Measurements from ENCODE around the gene SNAPIN.
A peak's percentile ranks its signal among the peaks of the same experiment; 100 is the strongest.
"Not testable (repeated sequence)": the region's sequence is repeated elsewhere in the genome, so short reads cannot be mapped to it uniquely, and the experiment has no call there.

Gene SNAPIN

GRCh38 chr1:153649137-153649862, 9.2 kb upstream of the SNAPIN start:
- peak; percentile 38 to 53 for ATAC-seq

GRCh38 chr1:153649863-153650235, 8.7 kb upstream of the SNAPIN start:
- ATAC-seq, result peak; percentile 18 to 24

DNA sequence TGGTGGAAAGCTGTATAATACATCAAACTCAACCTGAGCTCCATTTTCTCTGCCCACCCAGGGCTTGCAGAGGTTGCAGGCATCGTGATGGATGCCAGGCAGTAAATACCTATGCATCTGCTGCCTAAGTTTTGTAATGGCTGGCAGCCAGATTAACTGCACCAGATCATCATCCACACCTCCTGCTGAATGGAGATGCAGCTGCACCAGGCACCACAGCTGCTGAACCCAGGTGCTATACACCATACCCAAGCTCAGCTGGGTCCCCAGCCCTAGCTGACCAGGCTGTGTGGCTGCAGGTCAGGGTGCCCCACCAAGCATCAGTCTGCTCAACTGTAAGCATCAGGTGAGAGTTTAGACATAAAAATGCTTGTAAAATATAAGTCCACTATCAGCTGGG, 6.7 kb upstream of the SNAPIN start:
- no peak for ATAC-seq

DNA sequence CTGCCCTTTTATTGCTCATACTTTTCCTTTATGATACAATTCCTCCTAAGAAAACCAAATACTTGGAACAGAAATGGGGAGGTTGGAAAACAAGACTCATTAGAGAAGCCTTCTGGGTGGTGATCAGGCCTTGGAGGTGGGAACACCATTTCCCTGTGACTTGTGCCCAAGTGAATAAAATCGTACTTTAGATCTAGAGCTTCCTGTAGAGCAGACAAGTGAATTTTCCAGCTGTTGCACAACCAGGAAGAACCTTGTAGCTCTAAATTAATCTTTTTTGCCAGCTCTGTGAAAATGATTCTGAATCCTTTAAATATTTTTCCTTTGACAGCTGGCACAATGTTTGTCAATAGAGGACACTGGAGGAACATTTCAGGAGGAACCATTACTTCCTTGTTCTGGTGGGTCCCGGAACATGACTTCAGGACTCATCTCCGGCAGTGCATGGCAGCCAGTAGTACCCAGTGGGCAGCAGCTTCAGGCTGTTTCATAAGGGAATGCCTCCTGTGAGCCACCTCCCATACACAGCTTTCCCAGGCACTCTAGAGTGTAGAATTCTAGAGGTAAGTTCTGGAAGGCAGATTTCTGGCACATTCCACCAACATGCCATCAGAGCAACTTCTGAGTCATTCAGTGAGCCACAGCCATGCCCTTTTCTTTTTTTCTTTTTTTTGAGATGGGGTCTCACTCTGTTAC, 5.5 kb upstream of the SNAPIN start:
- no peak for ATAC-seq

GRCh38 chr1:153655333-153655732, 3.2 kb upstream of the SNAPIN start:
- no peak for ATAC-seq

DNA sequence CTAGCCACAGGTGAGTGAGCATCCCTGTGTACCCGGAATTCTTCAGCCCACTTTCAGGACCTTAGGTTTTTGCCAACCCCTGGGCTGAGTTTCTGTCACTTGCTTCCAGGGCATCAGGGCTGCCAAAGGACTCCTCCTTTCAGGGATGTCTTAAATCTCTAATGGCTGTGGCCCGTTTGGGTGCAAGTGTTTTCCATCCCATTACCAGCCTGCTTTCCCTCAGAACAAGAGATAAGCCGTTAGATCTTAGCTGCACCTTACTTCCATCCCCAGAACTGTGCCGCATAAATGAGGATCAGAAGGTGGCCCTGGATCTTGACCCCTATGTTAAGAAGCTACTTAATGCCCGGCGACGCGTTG, 652 bp downstream of the SNAPIN start:
- no peak for ATAC-seq

DNA sequence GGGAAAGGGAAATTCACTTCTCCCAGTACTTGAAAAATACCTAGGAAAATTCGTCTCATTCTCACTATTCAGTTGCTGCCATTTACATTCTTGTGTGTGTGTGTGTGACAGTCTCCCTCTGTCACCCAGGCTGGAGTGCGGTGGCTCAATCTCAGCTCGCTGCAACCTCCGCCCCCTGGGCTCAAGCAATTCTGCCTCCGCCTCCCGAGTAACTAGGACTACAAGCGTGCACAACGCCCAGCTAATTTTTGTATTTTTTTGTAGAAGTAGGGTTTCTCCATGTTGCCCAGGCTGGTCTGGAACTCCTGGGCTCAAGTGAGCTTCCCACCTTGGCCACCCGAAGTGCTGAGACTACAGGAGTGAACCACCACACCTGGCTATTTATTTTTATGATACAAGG, 1.2 kb downstream of the SNAPIN start:
- ATAC-seq, result no peak

- no peak for ATAC-seq
Measured at GRCh38 chr1:153661111-153661708, 2.7 kb downstream of the SNAPIN start.

DNA sequence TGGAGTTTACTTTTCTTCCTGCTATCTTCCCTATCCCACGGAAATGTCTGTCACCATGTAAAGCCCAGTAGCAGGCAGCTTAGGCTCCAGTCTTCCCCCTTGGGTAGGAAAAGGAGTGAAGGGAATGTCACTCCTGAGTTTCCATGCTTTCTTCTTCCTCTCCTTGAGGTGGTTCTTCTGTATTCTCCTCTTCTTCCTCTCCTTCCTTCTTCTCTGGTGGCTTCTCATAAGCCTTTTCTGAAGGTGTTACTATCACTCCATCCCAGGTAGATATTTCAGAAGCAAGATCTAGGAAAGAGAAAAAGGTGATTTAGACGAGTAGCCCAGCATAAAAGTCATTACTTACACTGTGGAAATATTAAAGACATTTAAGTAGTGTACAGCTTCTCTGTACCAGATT, 3.8 kb downstream of the SNAPIN start:
- ATAC-seq, result no peak

DNA sequence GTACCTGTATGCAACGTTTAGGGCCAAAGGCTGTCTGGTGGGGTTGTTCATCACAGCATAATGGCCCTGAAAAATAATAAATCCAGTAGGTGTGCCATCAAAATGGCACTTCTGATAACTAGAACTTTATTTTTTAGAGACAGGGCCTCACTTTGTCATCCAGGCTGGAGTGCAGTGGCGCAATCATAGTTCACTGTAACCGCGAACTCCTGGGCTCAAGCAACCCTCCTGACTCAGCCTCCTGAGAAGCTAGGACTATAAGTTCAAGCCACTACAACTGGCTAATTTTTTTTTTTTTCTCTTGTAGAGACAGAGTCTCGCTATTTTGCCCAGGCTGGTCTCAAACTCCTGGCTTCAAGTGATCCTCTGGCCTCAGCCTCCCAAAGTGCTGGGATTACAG, 4.7 kb downstream of the SNAPIN start:
- no peak for ATAC-seq

- ATAC-seq, result no peak
Measured at GRCh38 chr1:153667439-153667838, 8.9 kb downstream of the SNAPIN start.

DNA sequence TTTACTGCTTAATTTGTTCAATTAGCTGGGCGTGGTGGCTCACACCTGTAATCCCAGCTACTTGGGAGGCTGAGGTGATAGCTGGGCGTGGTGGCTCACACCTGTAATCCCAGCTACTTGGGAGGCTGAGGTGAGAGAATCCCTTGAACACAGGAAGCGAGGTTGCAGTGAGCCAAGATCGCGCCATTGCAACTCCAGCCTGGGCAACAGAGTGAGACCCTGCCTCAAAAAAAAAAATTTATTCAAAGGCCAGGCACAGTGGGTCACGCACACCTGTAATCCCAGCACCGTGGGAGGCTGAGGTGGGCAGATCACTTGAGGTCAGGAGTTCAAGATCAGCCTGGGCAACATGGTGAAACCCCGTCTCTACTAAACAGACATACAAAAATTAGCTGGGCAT, 10.2 kb downstream of the SNAPIN start:
- not testable (repeated sequence) for ATAC-seq

DNA sequence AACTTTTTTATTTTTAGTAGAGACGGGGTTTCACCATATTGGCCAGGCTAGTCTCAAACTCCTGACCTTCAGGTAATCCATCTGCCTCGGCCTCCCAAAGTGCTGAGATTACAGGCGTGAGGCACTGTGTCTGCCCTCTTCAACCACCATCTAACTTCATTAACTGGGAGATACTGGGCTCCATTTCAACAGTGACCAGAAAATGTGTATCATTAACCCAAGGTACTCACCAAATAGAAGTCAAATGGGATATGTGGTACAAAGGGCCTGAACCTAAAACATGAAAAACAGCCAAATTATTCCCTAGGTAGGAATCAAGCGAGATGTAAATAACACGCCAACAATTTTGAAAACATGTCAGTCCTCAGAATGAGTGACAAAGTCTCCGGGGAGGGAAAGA, 11.1 kb downstream of the SNAPIN start:
- ATAC-seq, result no peak

DNA sequence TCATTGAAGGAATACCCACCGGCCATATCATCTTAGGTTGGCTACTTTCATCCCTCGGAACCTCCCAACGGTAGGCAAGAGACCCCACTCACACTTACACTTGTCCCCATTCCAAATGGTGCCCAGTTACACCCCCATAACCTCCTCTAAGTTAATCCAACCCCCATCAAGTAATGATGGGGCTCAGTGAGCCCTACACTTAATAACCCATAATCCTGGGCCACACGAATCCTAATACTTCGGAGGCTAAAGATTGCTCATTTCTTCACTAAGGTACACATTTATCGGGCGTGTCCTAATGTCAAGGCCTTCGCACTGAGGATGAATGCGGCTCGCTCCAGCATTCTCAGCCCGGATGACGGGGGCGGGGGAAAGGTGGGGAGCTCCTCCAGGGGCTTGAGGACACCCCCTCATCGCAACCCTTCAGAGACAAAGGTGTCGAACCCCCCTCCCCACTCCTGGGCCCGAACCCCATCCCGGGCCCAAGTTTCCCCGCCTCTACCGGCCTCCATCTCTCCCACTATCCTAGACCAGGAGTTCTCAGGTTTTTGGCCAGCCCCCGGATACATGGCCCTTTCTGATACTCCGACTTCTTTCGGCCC, 11.9 kb downstream of the SNAPIN start:
- no peak for ATAC-seq

- peak; percentile 94 for ATAC-seq
Measured at GRCh38 chr1:153670859-153671627, 12.5 kb downstream of the SNAPIN start, which contains the start of gene ILF2. TSS of gene ILF2 (minus strand) at chr1:153670993. CDS start at chr1:153670922, 71 bp downstream.

GRCh38 chr1:153671628-153672353, 13.3 kb downstream of the SNAPIN start:
- ATAC-seq, result peak; percentile 17 to 18

DNA sequence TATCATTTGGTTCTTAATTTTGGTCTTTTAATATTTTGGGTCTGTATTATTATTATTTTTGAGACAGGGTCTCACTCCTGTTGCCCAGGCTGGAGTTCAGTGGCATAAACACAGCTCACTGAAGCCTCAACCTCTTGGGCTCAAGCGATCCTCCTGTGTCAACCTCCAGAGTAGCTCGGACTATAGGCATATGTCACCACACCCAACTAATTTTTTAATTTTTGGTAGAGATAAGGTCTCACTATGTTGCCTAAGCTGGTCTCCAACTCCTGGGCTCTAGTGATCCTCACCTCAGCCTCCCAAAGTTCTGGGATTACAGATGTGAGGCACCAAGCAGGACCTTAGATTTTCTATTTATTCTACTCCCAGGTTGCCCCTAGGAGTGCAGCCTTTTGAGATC, 15.0 kb downstream of the SNAPIN start:
- ATAC-seq, result no peak

GRCh38 chr1:153677718-153678518, 19.4 kb downstream of the SNAPIN start:
- ATAC-seq, result no peak

- peak; percentile 42 to 48 for ATAC-seq
Measured at GRCh38 chr1:153678519-153679336, 20.2 kb downstream of the SNAPIN start, which contains the start of gene NPR1. TSS of gene NPR1 (plus strand) at chr1:153678688. CDS start at chr1:153679109, 421 bp downstream.
